Cardiac septum (tissue), 1 donor: Measurements from ENCODE around the gene MAJIN. TPM values are rescaled to one million over a fixed set of nuclear protein-coding genes. Genes with fewer than 3 reads are reported as not detected.

Experiments used
- DNase-seq: peaks from one replicate; pipeline ENCODE4 v3.0.0-alpha.2; 2020; ENCODE audit warnings: low spot score
- intact Hi-C: fragments of 100-400 bp; cut with DNase I; formaldehyde crosslinking; loops from one replicate; pipeline ENCODE4 v1.14.0; 2022
- total RNA-seq: library from RNA; stranded (reverse); fragmentation: NEBNext Ultra II Directional; extraction: Animal tissue kit (Norgen Biotek cat#: 25700); gene quantifications from one replicate; pipeline ENCODE4 v1.2.1, GENCODE V29; 2021
- donor health status: DM: no; HTN: no; CAD: no.

Gene MAJIN
- total RNA-seq, 1 donor from 2014 or later: not detected

GRCh38 chr11:64916775-64917662 lies 54.9 kb downstream of the MAJIN start, which contains the start of gene ATG2A:
Gene ATG2A (minus strand): TSS chr11:64917209. CDS start chr11:64917135, 74 bp downstream.
- DNase-seq: peak; percentile 99
- intact Hi-C loops: no loop called here

GRCh38 chr11:64916040-64916774 lies 55.7 kb downstream of the MAJIN start:
- peak; percentile 84 for DNase-seq
- intact Hi-C loops: no loop called here

GRCh38 chr11:64915376-64915887 lies 56.5 kb downstream of the MAJIN start:
- no peak for DNase-seq
- intact Hi-C loops: no loop called here

GRCh38 chr11:64914123-64914522 lies 57.8 kb downstream of the MAJIN start:
- intact Hi-C loops: no loop called here

GRCh38 chr11:64913171-64913727 lies 58.7 kb downstream of the MAJIN start:
- DNase-seq: no peak
- intact Hi-C loops: no loop called here

More at GRCh38 chr11:64914123-64914522, 57.8 kb downstream of the MAJIN start:
- DNase-seq: no peak

- DNase-seq: no peak
- intact Hi-C loops: no loop called here
Measured at GRCh38 chr11:64911689-64912088, 60.2 kb downstream of the MAJIN start.

- intact Hi-C loops: no loop called here
- no peak for DNase-seq
Measured at GRCh38 chr11:64911142-64911541, 60.8 kb downstream of the MAJIN start.

- intact Hi-C loops: no loop called here
- no peak for DNase-seq
Measured at GRCh38 chr11:64910451-64911093, 61.3 kb downstream of the MAJIN start.

GRCh38 chr11:64909653-64910343 lies 62.1 kb downstream of the MAJIN start:
- intact Hi-C loops: no loop called here
- no peak for DNase-seq

- intact Hi-C loops: no loop called here
- DNase-seq: no peak
Measured at GRCh38 chr11:64908766-64909165, 63.1 kb downstream of the MAJIN start.

- no peak for DNase-seq
- intact Hi-C loops: no loop called here
Measured at GRCh38 chr11:64906314-64906635, 65.6 kb downstream of the MAJIN start.

- intact Hi-C loops: no loop called here
- DNase-seq: no peak
Measured at GRCh38 chr11:64905516-64906313, 66.2 kb downstream of the MAJIN start.

- no peak for DNase-seq
Measured at GRCh38 chr11:64903291-64903833, 68.5 kb downstream of the MAJIN start.

GRCh38 chr11:64902102-64902900 lies 69.6 kb downstream of the MAJIN start:
- intact Hi-C loops: no loop called here
- DNase-seq: no peak

More at GRCh38 chr11:64903291-64903833, 68.5 kb downstream of the MAJIN start:
- intact Hi-C loops: no loop called here

GRCh38 chr11:64900774-64901173 lies 71.1 kb downstream of the MAJIN start:
- intact Hi-C loops: no loop called here
- no peak for DNase-seq

GRCh38 chr11:64900263-64900678 lies 71.6 kb downstream of the MAJIN start:
- intact Hi-C loops: no loop called here
- no peak for DNase-seq

GRCh38 chr11:64898541-64898940 lies 73.4 kb downstream of the MAJIN start:
- DNase-seq: no peak
- intact Hi-C loops: no loop called here
